ENCODE measurements around the gene BACE1-AS. TPM values are rescaled to one million over a fixed set of nuclear protein-coding genes. Genes with fewer than 3 reads are reported as not detected.

BACE1-AS gene
- total RNA-seq, 1 donor, result 0.52 TPM

DNA sequence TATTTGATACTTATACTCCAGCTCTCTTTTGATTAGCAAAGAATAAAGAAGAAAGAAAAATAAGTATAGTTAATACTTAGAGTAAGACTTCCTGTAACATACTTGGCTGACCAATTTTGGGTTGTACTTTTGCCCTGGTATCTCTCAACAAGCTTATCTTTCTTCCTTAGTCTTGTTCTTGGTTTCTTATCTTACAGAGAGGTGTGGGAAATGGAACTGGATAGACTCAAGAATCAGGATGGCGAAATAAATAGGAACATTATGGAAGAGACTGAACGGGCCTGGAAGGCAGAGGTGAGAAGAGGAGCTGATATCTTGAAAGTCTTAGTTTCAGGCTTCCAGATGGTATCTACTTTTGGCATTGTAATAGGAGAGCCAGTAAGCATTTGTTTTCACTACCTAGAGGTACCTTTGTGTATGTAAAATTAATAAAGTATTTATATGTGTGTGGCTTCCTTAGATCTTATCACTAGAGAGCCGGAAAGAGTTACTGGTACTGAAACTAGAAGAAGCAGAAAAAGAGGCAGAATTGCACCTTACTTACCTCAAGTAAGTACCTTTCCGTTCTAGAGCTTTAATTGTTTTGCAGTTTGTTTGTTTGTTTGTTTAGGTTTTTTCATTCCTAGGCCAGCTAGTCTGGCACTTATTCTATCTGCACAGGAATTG lies 11.3 kb upstream of the BACE1-AS start:
- Histone ChIP-seq H3K4me1 (ENCODE audit: insufficient read depth, low read length) (no peaks in the 10 kb centered on the region), H3K4me3 (ENCODE audit: low read length) (peak overlapping the region; percentile 13), H3K27me3 (ENCODE audit: insufficient read depth, low read length) (no peaks in the 10 kb centered on the region), H3K9me3 (ENCODE audit: low read depth, low read length) (no peaks in the 10 kb centered on the region)

DNA sequence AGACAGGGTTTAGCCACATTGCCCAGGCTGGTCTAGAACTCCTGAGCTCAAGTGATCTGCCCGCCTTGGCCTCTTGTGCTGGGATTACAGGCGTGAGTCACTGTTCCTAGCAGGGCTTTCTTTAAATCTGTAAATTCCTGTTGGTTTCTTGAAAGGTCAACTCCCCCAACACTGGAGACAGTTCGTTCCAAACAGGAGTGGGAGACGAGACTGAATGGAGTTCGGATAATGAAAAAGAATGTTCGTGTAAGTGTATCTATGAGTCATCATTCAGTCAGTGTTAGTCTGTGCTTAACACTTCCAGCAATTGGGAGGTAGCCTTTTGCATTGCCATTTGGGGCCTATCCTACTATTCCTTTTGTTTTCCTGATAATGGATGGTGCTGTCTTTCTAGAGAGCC lies 10.0 kb upstream of the BACE1-AS start:
- Histone ChIP-seq H3K4me1 (ENCODE audit: insufficient read depth, low read length) (no peaks in the 10 kb centered on the region), H3K9me3 (ENCODE audit: low read depth, low read length) (no peaks in the 10 kb centered on the region), H3K4me3 (ENCODE audit: low read length) (no peak overlapping the region), H3K27me3 (ENCODE audit: insufficient read depth, low read length) (no peaks in the 10 kb centered on the region)

DNA sequence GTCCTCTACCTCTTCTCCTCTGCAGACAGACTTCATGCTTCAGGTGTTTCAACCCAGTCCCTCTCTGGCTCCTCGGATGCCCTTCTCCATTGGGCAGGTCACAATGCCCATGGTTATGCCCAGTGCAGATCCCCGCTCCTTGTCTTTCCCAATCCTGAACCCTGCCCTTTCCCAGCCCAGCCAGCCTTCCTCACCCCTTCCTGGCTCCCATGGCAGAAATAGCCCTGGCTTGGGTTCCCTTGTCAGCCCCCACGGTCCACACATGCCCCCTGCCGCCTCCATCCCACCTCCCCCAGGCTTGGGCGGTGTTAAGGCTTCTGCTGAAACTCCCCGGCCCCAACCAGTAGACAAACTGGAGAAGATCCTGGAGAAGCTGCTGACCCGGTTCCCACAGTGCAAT lies 9.3 kb upstream of the BACE1-AS start:
- no peak overlapping the region for H3K4me3 ChIP-seq (ENCODE audit: low read length)
- H3K9me3 ChIP-seq (ENCODE audit: low read depth, low read length), result no peaks in the 10 kb centered on the region
- H3K4me1 ChIP-seq (ENCODE audit: insufficient read depth, low read length), result no peaks in the 10 kb centered on the region
- H3K27me3 ChIP-seq (ENCODE audit: insufficient read depth, low read length), result no peaks in the 10 kb centered on the region

DNA sequence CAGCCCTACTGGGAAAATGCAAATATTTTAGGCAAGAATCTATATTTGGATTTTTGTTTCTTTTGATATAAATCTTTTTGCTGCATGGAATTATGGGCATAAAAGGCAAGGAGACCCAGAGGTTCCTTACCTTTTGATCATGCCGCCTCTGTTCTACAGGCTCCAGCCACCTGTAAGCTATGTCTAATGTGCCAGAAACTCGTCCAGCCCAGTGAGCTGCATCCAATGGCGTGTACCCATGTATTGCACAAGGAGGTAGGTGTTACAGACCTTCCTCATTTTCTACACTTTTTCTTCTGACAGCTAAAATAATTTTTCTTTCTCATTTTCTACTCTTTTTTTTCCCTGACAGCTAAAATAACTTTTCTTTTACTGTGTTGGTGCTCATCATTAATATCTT lies 8.2 kb upstream of the BACE1-AS start:
- Histone ChIP-seq H3K27me3 (ENCODE audit: insufficient read depth, low read length) (no peaks in the 10 kb centered on the region), H3K4me1 (ENCODE audit: insufficient read depth, low read length) (no peaks in the 10 kb centered on the region), H3K9me3 (ENCODE audit: low read depth, low read length) (no peaks in the 10 kb centered on the region), H3K4me3 (ENCODE audit: low read length) (no peak overlapping the region)

DNA sequence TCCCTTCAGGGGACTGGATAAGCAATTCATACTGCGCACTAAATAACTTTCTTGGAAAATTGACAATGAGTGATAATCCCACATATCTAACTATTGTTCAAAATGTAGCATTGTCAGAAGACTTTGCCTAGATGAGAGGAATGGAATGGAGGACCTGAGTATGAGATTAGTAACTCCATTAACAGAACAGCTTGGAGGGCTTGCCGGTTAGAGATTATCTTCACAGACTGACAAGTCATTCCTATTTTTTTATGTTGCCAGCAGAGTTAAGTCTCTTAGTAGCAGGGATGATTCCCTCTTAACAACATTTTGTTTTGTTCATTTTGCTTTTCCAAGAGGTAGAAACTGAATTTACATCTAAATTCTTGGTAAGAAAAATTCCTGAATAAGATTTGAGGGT lies 7.1 kb upstream of the BACE1-AS start:
- Histone ChIP-seq H3K27me3 (ENCODE audit: insufficient read depth, low read length) (no peaks in the 10 kb centered on the region), H3K9me3 (ENCODE audit: low read depth, low read length) (no peaks in the 10 kb centered on the region), H3K4me3 (ENCODE audit: low read length) (no peak overlapping the region), H3K4me1 (ENCODE audit: insufficient read depth, low read length) (no peaks in the 10 kb centered on the region)

DNA sequence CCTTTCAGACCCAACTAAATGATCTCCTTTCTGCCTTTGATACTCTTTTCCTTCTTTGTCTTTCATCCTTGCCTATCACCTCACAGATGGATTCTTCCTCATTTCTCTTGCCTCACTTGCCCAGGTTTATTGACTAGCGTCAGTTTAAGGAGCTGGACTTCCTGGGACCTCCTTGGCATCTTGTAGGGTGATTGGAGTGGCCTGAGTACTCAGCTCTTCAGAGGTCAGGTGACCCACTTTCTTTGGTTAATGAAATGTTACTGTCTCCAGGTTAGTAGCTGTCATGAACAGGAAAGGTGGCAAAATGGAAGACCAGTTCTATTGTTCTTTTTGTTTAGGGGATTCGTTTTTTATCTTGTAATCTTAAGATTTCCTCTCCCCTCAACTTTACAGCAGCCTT lies 4.6 kb upstream of the BACE1-AS start:
- no peaks in the 10 kb centered on the region for H3K27me3 ChIP-seq (ENCODE audit: insufficient read depth, low read length)
- no peak overlapping the region for H3K4me3 ChIP-seq (ENCODE audit: low read length)
- H3K9me3 ChIP-seq (ENCODE audit: low read depth, low read length), result no peaks in the 10 kb centered on the region
- no peaks in the 10 kb centered on the region for H3K4me1 ChIP-seq (ENCODE audit: insufficient read depth, low read length)

DNA sequence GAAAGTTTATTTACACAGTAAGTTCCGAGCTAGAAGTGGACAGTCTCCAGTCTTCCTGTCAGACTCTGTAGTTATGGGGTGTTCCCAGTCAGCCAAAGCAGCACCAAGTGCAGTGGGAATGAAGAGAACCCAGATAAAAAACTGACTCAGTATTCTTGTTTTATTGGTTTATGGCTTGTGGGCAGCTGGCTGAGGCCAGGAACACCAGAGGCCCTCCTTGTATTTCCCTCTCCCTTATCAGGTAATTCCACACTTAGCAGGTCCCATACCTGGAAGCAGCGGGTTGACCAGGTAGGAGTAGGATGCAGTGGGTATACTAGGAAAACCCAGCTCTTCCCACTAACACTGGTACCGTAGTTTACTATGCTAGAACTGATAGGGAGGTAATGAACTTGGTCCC lies 3.5 kb upstream of the BACE1-AS start:
- no peaks in the 10 kb centered on the region for H3K27me3 ChIP-seq (ENCODE audit: insufficient read depth, low read length)
- no peaks in the 10 kb centered on the region for H3K4me1 ChIP-seq (ENCODE audit: insufficient read depth, low read length)
- no peak overlapping the region for H3K4me3 ChIP-seq (ENCODE audit: low read length)
- no peaks in the 10 kb centered on the region for H3K9me3 ChIP-seq (ENCODE audit: low read depth, low read length)

DNA sequence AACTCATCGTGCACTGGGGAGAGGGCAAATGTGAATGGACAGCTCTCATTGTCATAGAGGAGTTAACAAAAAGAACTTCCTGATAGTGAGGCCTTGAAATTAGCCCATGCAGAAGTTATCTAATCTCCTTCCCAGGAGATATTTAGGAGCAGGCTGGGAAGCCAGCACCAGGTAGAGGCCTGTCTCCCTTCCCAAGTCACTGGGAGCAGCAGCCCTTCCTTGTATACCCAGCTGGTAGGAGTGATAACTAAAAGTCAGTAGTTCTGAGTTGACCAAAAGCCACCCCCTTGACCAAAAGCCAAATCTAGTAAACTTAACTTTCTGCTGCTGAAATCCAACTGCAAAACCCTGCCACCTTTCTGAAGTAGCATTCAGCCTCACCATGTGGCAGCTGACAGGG lies 1.4 kb upstream of the BACE1-AS start:
- H3K4me3 ChIP-seq (ENCODE audit: low read length), result no peak overlapping the region
- H3K9me3 ChIP-seq (ENCODE audit: low read depth, low read length), result no peaks in the 10 kb centered on the region
- no peaks in the 10 kb centered on the region for H3K27me3 ChIP-seq (ENCODE audit: insufficient read depth, low read length)
- no peaks in the 10 kb centered on the region for H3K4me1 ChIP-seq (ENCODE audit: insufficient read depth, low read length)

DNA sequence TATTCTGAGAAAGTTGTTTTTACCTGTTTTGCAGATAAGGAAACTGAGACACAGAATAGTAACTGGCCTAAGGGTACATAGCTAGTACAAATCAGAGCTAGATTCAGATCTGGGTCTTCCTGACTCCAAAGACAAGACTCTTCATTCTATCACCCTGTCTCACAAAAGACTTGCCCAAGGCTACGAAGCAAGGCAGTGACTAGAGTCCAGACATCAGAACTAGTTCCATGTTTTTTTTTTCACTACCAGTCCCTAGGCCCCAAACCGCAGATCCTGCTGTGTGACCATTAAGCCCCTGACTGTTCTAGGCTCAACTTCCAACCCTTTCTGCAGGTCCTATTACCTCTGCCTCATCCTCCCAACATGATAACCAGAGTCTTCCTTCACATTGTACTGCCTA lies 1.5 kb downstream of the BACE1-AS start:
- no peaks in the 10 kb centered on the region for H3K4me1 ChIP-seq (ENCODE audit: insufficient read depth, low read length)
- no peak overlapping the region for H3K4me3 ChIP-seq (ENCODE audit: low read length)
- H3K9me3 ChIP-seq (ENCODE audit: low read depth, low read length), result no peaks in the 10 kb centered on the region
- no peaks in the 10 kb centered on the region for H3K27me3 ChIP-seq (ENCODE audit: insufficient read depth, low read length)

DNA sequence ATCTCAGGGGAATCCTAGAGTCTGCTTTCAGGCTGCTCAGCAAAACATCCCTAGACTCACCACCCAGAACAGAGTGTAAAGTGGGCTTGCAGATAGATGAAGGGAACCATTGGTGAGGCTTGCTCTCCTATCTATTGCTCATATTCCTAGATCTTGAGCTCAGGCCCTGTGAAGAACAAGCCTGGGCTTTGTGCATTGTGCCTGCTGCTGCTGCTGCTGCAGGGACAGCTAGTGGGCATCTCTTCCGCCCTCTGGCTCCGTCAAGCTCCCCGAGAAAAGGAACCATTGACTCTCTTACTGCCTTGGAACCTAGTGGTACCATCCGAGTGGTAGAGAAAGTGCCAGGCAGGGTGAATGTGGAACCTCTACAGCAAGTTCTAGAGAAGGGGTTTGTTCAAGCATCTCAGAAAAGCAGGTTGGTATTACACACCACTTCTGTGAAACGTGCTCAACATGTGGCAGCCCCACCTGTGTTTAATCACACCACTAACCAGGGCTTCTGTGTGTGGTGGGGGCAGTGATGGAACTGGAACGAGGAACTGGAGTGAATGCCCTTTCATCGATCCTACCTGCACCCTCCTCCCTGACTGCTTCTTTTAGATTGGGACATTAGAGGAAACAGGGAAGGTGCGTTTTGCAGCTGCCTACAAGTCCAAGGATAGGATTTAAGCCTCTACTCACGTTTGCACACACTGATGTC lies 4.4 kb downstream of the BACE1-AS start:
- H3K4me3 ChIP-seq (ENCODE audit: low read length), result no peak overlapping the region
- no peaks in the 10 kb centered on the region for H3K9me3 ChIP-seq (ENCODE audit: low read depth, low read length)
- H3K4me1 ChIP-seq (ENCODE audit: insufficient read depth, low read length), result no peaks in the 10 kb centered on the region
- no peaks in the 10 kb centered on the region for H3K27me3 ChIP-seq (ENCODE audit: insufficient read depth, low read length)

DNA sequence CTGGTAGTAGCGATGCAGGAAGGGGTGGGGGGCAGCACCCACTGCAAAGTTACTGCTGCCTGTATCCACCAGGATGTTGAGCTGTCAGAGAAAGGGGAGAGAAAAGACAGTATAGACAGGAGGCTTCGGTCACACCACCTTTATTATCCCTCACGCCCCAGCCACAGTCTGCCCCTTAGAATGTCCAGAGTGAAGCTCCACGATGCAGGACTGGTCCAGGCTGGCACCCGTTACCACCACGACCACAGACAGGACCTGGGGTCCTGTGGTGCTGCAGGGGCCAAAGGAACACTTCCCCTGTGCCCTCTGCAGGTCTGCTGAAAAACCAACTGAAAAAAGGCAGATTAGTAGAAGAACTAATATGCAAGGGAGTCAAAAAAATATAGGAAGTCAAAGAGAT lies 5.7 kb downstream of the BACE1-AS start:
- Histone ChIP-seq H3K4me1 (ENCODE audit: insufficient read depth, low read length) (no peaks in the 10 kb centered on the region), H3K4me3 (ENCODE audit: low read length) (no peak overlapping the region), H3K27me3 (ENCODE audit: insufficient read depth, low read length) (no peaks in the 10 kb centered on the region), H3K9me3 (ENCODE audit: low read depth, low read length) (no peaks in the 10 kb centered on the region)

DNA sequence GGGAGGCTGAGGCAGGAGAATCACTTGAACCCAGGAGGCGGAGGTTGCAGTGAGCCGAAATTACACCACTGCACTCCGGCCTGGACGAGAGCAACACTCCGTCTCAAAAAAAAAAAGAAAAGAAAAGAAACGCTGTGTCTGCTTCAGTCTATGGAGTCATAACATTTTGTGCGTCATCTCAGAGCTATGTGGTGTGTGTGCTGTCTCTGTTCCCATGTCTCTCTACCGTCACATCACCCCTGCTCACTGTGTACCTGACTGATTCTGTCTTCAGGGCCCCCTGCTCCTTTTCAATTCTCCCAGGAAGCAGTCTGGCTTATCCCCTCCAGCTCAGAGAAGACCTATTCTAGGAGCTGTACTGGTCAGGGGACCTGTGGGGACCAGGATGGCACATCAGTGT lies 7.0 kb downstream of the BACE1-AS start:
- H3K4me1 ChIP-seq (ENCODE audit: insufficient read depth, low read length), result no peaks in the 10 kb centered on the region
- no peaks in the 10 kb centered on the region for H3K9me3 ChIP-seq (ENCODE audit: low read depth, low read length)
- no peak overlapping the region for H3K4me3 ChIP-seq (ENCODE audit: low read length)
- no peaks in the 10 kb centered on the region for H3K27me3 ChIP-seq (ENCODE audit: insufficient read depth, low read length)

DNA sequence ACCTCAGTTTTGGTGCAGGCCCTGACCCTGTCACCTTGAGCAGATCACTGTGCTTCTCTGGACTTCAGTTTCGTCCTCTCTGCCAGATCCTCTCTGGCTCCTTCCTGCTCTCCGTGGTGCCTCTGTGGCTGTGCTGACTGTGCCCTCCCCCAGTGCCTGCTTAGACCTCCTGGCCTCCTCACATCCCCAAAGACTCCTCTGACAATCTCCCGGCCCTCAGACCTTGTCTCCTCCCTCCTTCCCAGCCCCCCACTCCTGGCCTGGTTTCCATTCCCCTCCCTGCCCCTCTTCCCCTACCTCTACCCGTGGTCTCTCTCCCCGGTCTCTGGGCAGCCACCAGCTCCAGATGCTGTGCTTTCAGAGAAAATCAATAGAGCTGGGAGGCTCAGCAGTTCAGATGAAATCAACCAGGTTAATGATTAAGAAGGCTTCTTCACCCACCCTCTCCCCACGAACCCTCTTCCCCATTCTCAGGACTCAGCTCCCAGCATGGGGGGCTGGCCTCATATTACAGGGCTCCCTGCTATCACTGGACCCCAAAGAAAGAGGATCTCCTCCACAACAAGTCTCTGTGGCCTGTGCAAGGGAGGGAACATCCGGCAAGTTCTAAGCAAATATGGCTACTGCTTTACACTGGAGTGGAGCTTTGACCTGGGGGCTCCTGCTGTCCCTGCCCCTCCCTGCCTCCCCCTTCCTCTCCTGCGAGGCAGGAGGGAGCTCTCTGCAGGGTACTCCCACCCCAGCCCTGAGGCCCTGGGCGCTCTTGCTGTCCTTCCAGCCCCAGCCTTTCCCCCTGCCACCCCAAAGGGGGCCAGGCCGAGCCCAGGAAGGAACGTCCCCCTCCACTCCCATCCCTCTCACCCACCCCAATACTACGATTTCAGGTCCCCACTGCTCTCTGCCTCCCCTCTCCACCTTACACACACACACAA lies 8.5 kb downstream of the BACE1-AS start:
- H3K27me3 ChIP-seq (ENCODE audit: insufficient read depth, low read length), result no peaks in the 10 kb centered on the region

DNA sequence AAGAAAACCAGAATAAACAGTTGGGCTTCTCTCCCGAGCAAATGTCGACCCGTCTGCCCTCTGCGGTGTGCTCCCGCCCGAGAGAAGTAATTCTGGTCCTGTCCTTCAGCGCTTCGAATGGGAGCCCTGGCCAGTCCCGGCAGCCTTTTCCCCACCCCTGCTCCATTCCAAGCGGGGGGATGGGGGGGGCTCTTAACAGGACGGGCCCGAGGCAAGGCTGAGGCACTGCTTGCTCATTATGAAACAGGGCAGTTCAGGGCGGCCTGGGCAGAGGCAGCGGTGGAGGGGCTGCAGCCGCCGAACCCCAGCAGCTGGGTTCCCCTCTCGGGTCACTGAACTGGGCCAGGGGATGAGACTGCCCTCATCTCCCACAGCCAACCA lies 9.1 kb downstream of the BACE1-AS start:
- Histone ChIP-seq H3K4me1 (ENCODE audit: insufficient read depth, low read length) (no peaks in the 10 kb centered on the region), H3K4me3 (ENCODE audit: low read length) (no peak overlapping the region), H3K27me3 (ENCODE audit: insufficient read depth, low read length) (no peaks in the 10 kb centered on the region), H3K9me3 (ENCODE audit: low read depth, low read length) (no peaks in the 10 kb centered on the region)

More for the DNA sequence above, 8.5 kb downstream of the BACE1-AS start:
- Histone ChIP-seq H3K4me1 (ENCODE audit: insufficient read depth, low read length) (no peaks in the 10 kb centered on the region), H3K9me3 (ENCODE audit: low read depth, low read length) (no peaks in the 10 kb centered on the region), H3K4me3 (ENCODE audit: low read length) (no peak overlapping the region)

DNA sequence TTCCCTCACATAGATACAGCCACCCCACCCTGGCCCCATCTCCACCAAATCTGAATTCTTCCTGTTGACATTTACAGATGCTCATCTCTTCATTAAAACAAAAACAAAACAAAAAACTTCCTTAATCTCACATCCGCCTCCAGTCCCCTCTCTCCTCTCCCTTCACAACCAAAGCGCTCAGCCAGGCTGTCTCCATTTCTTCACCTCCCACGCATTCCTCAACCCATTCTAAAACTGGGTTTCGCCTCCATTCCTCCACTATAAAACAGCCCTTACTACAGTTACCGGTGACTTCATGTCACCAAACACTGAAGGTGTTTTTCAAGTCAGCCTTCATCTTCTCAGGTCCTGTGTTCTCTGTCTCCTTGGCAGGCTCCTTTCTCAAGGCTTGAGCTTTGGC lies 9.6 kb downstream of the BACE1-AS start:
- H3K9me3 ChIP-seq (ENCODE audit: low read depth, low read length), result no peaks in the 10 kb centered on the region
- H3K4me3 ChIP-seq (ENCODE audit: low read length), result no peak overlapping the region
- no peaks in the 10 kb centered on the region for H3K27me3 ChIP-seq (ENCODE audit: insufficient read depth, low read length)
- no peaks in the 10 kb centered on the region for H3K4me1 ChIP-seq (ENCODE audit: insufficient read depth, low read length)
